HEK293 (cell line): ENCODE data around the gene WRNIP1.

Source experiments
- CTCF ChIA-PET: fragments of 350-600 bp; formaldehyde crosslinking; extraction: SDS; loops from one replicate; lab custom pipeline; 2021; ENCODE audit warnings: antibody characterized with exemption; lab: Yijun Ruan, JAX
- POLR2A ChIA-PET: fragments of 300-600 bp; formaldehyde crosslinking; extraction: SDS; loops from one replicate; lab custom pipeline; 2020; ENCODE audit warnings: antibody characterized with exemption, inconsistent platforms; lab: Yijun Ruan, JAX
- H3K27ac ChIP-seq: fragments of 200-500 bp; sonication (Bioruptor generic); 2 replicates; pipeline ENCODE4 v1.5.1; 2014; ENCODE audit warnings: low read depth, low read length, control low read depth, inconsistent platforms; ENCODE audit errors: extremely low read depth
- H3K36me3 ChIP-seq, 2 experiments: fragments of 200-500 bp in 1 of 2; sonication (Bioruptor generic) in 1 of 2; 1 replicate in 1 of 2; 2 replicates in 1 of 2; pipeline ENCODE4 v1.5.1; 2014 to 2017; ENCODE audit warnings: inconsistent platforms in 2 of 2, low read length in 2 of 2; ENCODE audit not compliant: control insufficient read depth in 2 of 2, insufficient read depth in 1 of 2
- H3K4me1 ChIP-seq: fragments of 200-500 bp; sonication (Bioruptor generic); 2 replicates; pipeline ENCODE4 v1.5.1; 2014; ENCODE audit warnings: mild to moderate bottlenecking, low read length, inconsistent platforms; ENCODE audit not compliant: control insufficient read depth, insufficient read depth
- H3K4me3 ChIP-seq: 2 replicates; pipeline ENCODE4 v1.5.1; 2011; ENCODE audit warnings: low read depth, mild to moderate bottlenecking, control low read depth, low read length, moderate library complexity
- H3K9me3 ChIP-seq: fragments of 200-500 bp; sonication (Bioruptor generic); 2 replicates; pipeline ENCODE4 v1.5.1; 2014; ENCODE audit warnings: low read depth, low read length, inconsistent platforms; ENCODE audit not compliant: control insufficient read depth, insufficient read depth
- BCL11B ChIP-seq: fragments of 450-650 bp; formaldehyde crosslinking; IDR thresholded peaks from 2 replicates; pipeline ENCODE4 v1.5.1; 2016; ENCODE audit warnings: low read depth, missing biosample characterization, missing genetic modification characterization
- GFI1B ChIP-seq: fragments of 450-650 bp; formaldehyde crosslinking; IDR thresholded peaks from 2 replicates; pipeline ENCODE4 v1.5.1; 2016; ENCODE audit warnings: missing biosample characterization, missing genetic modification characterization
- KLF1 ChIP-seq: fragments of 450-650 bp; formaldehyde crosslinking; IDR thresholded peaks from 2 replicates; pipeline ENCODE4 v1.5.1; 2016; ENCODE audit warnings: missing biosample characterization, missing genetic modification characterization
- MZF1 ChIP-seq: fragments of 450-650 bp; formaldehyde crosslinking; IDR thresholded peaks from 2 replicates; pipeline ENCODE4 v1.5.1; 2017; ENCODE audit warnings: missing biosample characterization, missing genetic modification characterization, borderline replicate concordance
- OVOL3 ChIP-seq: fragments of 450-650 bp; formaldehyde crosslinking; IDR thresholded peaks from 2 replicates; pipeline ENCODE4 v1.5.1; 2016; ENCODE audit warnings: missing biosample characterization, missing genetic modification characterization
- SETDB1 ChIP-seq: IDR thresholded peaks from one replicate; pipeline ENCODE4 v1.6.1; 2017; ENCODE audit warnings: mild to moderate bottlenecking, low read length, moderate library complexity, mixed read lengths; ENCODE audit not compliant: insufficient read length
- TRIM28 ChIP-seq: IDR thresholded peaks from 2 replicates; pipeline ENCODE4 v1.6.1; 2011; ENCODE audit warnings: low read length, control low read depth, borderline replicate concordance
- YY2 ChIP-seq: fragments of 450-650 bp; formaldehyde crosslinking; IDR thresholded peaks from 2 replicates; pipeline ENCODE4 v1.5.1; 2016; ENCODE audit warnings: missing biosample characterization, missing genetic modification characterization
- ZFHX2 ChIP-seq: fragments of 450-650 bp; formaldehyde crosslinking; conservative IDR thresholded peaks from 2 replicates; pipeline ENCODE4 v1.5.1; 2016; ENCODE audit warnings: missing biosample characterization, missing genetic modification characterization
- ZNF121 ChIP-seq: fragments of 450-650 bp; formaldehyde crosslinking; IDR thresholded peaks from 2 replicates; pipeline ENCODE4 v1.5.1; 2016; ENCODE audit warnings: missing biosample characterization, missing genetic modification characterization
- ZNF138 ChIP-seq: fragments of 450-650 bp; formaldehyde crosslinking; IDR thresholded peaks from 2 replicates; pipeline ENCODE4 v1.5.1; 2016; ENCODE audit warnings: missing biosample characterization, missing genetic modification characterization, borderline replicate concordance
- ZNF146 ChIP-seq: fragments of 450-650 bp; formaldehyde crosslinking; IDR thresholded peaks from 2 replicates; pipeline ENCODE4 v1.5.1; 2016; ENCODE audit warnings: missing biosample characterization, missing genetic modification characterization
- ZNF24 ChIP-seq: fragments of 450-650 bp; formaldehyde crosslinking; IDR thresholded peaks from 2 replicates; pipeline ENCODE4 v1.5.1; 2016; ENCODE audit warnings: missing biosample characterization, missing genetic modification characterization
- ZNF266 ChIP-seq: fragments of 450-650 bp; formaldehyde crosslinking; IDR thresholded peaks from 2 replicates; pipeline ENCODE4 v1.5.1; 2016; ENCODE audit warnings: missing biosample characterization, missing genetic modification characterization, low read depth
- ZNF514 ChIP-seq: fragments of 450-650 bp; formaldehyde crosslinking; IDR thresholded peaks from 2 replicates; pipeline ENCODE4 v1.5.1; 2016; ENCODE audit warnings: missing biosample characterization, missing genetic modification characterization
- ZNF518A ChIP-seq: fragments of 450-650 bp; formaldehyde crosslinking; conservative IDR thresholded peaks from 2 replicates; pipeline ENCODE4 v1.5.1; 2016; ENCODE audit warnings: low read depth, missing biosample characterization, missing genetic modification characterization
- ZNF626 ChIP-seq: fragments of 450-650 bp; sonication (Bioruptor Pico); formaldehyde crosslinking; IDR thresholded peaks from 2 replicates; pipeline ENCODE4 v1.5.1; 2018; ENCODE audit warnings: missing biosample characterization, missing genetic modification characterization, inconsistent platforms
- ZNF704 ChIP-seq: fragments of 450-650 bp; formaldehyde crosslinking; IDR thresholded peaks from 2 replicates; pipeline ENCODE4 v1.5.1; 2016; ENCODE audit warnings: missing biosample characterization, missing genetic modification characterization

The WRNIP1 gene

GRCh38 chr6:2812695-2813094 lies 47.5 kb downstream of the WRNIP1 start (continued):
- TF ChIP-seq ZNF518A (tag by site-specific recombination), result no peak
- no peak for TF ChIP-seq ZNF121 (tag by site-specific recombination)
- no peak for TF ChIP-seq ZNF266 (tag by site-specific recombination)
- no peak for TF ChIP-seq ZNF626 (tag by site-specific recombination)
- no peak for TF ChIP-seq ZNF704
- TF ChIP-seq OVOL3, result no peak
- TF ChIP-seq ZNF514 (tag by site-specific recombination), result no peak
- TF ChIP-seq TRIM28, result no peak
- TF ChIP-seq MZF1 (tag by site-specific recombination), result no peak
- TF ChIP-seq ZNF24 (tag by site-specific recombination), result no peak
- no peak for TF ChIP-seq KLF1 (tag by site-specific recombination)
- TF ChIP-seq BCL11B (tag by site-specific recombination), result no peak
- TF ChIP-seq YY2 (tag by site-specific recombination), result no peak
- TF ChIP-seq ZNF146 (tag by site-specific recombination), result no peak

GRCh38 chr6:2816158-2816557 lies 51.0 kb downstream of the WRNIP1 start:
- Histone ChIP-seq H3K4me3 (no peak overlapping the region), H3K4me1 (peaks cover 3% of the 10 kb centered on the region; the same call in 1 of the 2 replicates), H3K9me3 (no peaks in the 10 kb centered on the region), H3K27ac (no peak overlapping the region), H3K36me3 (no peaks in the 10 kb centered on the region)
- POLR2A ChIA-PET, result no interaction called here
- TF ChIP-seq SETDB1 (peak; percentile 79), ZNF518A (tag by site-specific recombination) (0 out of 2 replicates have a peak, but pooled peaks have one; percentile 39), ZFHX2 (tag by site-specific recombination) (no peak), ZNF138 (no peak), GFI1B (tag by site-specific recombination) (0 out of 2 replicates have a peak, but pooled peaks have one; percentile 27)
- CTCF ChIA-PET, result interaction anchor here (1.3 to 2.6 kb wide), 2 partner anchors 25 to 66 kb away, joined by 3 to 10 read pairs; partner anchors contain the start of gene SERPINB1
